ENCODE results near the gene PCK1.

PCK1 gene

DNA sequence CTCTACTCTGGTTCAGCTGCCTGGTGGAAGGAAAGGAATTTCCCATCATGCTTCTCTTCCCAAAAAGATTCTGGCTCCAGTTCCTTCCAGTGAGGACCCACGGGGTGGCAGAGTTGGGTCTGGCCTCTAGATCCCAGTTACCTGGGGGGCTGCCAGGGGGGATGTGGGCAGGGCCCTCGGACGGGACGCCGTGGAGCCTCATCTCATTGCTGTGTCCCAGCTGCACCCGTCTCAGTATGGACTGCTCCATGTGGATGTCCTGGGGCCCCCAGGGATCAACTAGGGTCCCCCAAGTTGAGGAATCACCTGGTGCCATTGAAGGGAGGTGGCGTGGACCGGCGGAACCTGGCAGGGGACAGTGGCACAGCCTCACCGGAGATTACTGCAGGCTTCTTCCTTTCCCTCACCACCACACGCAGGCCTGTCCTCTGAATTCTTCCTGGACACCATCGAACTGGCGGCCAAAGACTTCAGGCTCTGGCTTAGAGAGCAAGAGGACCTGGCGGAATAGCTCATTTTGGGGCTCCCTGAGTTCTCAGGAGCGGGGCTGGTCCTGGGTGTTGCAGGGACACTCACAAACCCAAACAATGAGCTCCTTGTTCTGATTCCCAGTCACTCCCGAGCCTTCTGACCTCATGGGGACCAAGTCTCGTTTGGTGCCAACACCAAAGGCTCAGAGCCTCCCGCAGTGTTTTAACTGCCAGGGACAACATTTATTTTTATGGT, 50.8 kb downstream of the PCK1 start:
- DNase-seq (ENCODE audit: extremely low read depth, low read depth): no peak
- no peak for TF ChIP-seq CTCF (IDR thresholded peaks at IDR 0.05; ENCODE audit: low read depth, low read length, missing control alignments)
- no peak overlapping the region for H3K4me3 ChIP-seq (replicated peaks; ENCODE audit: low read depth, low read length)

DNA sequence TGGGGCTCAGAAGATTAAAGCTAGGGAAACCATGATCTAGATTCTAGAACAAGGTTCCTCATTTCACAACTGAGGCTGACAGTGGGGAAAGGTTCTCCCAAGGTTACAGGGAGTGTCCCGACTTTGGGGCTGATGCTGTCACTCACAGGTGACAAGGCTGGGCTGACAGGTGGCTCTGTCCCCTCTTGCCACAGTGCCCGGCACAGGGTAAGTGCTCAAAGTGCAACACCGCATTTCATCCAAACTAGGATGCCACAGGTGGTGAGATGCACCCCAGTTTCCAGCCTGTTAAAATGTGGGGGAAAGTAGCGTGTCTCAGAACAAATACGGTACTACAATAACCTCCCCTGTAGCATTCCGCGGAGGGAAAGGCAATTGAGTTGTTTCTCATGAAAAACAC, 51.5 kb downstream of the PCK1 start:
- H3K4me3 ChIP-seq (replicated peaks; ENCODE audit: low read depth, low read length): no peak overlapping the region
- no peak for TF ChIP-seq CTCF (IDR thresholded peaks at IDR 0.05; ENCODE audit: low read depth, low read length, missing control alignments)
- DNase-seq (ENCODE audit: extremely low read depth, low read depth): no peak

GRCh38 chr20:57612916-57613315, 52.0 kb downstream of the PCK1 start:
- H3K4me3 ChIP-seq (replicated peaks; ENCODE audit: low read depth, low read length): no peak overlapping the region
- no peak for TF ChIP-seq CTCF (IDR thresholded peaks at IDR 0.05; ENCODE audit: low read depth, low read length, missing control alignments)
- DNase-seq (ENCODE audit: extremely low read depth, low read depth): no peak

DNA sequence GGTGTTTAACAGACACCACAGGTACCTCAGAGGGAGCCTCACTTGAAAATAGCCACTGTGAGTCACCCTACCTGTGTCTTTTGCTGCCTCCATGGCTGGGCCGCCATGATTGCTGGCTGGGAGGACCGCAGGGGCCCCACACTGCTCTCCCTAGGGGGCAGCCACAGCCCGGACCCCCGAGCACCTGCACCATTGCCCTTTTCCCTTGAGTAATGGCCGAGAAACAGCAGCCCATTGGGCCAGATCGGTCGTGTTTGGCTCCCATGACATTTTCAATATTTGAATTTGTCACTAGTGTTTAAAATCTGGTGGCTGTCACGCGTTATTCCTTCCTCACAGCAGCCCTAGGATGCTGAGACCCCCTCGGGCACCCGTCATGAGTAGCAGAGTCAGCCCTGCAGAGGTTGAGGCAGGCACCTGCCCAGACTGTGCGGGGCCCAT, 52.6 kb downstream of the PCK1 start:
- no peak for DNase-seq (ENCODE audit: extremely low read depth, low read depth)
- no peak for TF ChIP-seq CTCF (IDR thresholded peaks at IDR 0.05; ENCODE audit: low read depth, low read length, missing control alignments)
- H3K4me3 ChIP-seq (replicated peaks; ENCODE audit: low read depth, low read length): no peak overlapping the region

GRCh38 chr20:57614490-57615444, 53.9 kb downstream of the PCK1 start:
- no peak for DNase-seq (ENCODE audit: extremely low read depth, low read depth)
- H3K4me3 ChIP-seq (replicated peaks; ENCODE audit: low read depth, low read length): no peak overlapping the region
- no peak for TF ChIP-seq CTCF (IDR thresholded peaks at IDR 0.05; ENCODE audit: low read depth, low read length, missing control alignments)

GRCh38 chr20:57615445-57615811, 54.5 kb downstream of the PCK1 start:
- H3K4me3 ChIP-seq (replicated peaks; ENCODE audit: low read depth, low read length): no peak overlapping the region
- no peak for DNase-seq (ENCODE audit: extremely low read depth, low read depth)
- no peak for TF ChIP-seq CTCF (IDR thresholded peaks at IDR 0.05; ENCODE audit: low read depth, low read length, missing control alignments)

Measured in HFF-Myc (cell line).